Measurements from ENCODE around the gene PANK4. TPM values are rescaled to one million over a fixed set of nuclear protein-coding genes. Genes with fewer than 3 reads are reported as not detected.

PANK4 gene
- total and polyA plus RNA-seq, 9 of the 15 experiments (the other 6 are each of a cell fraction or from before 2014, with no cell fraction given): 0.93 to 55.6 (median 31.5) TPM

DNA sequence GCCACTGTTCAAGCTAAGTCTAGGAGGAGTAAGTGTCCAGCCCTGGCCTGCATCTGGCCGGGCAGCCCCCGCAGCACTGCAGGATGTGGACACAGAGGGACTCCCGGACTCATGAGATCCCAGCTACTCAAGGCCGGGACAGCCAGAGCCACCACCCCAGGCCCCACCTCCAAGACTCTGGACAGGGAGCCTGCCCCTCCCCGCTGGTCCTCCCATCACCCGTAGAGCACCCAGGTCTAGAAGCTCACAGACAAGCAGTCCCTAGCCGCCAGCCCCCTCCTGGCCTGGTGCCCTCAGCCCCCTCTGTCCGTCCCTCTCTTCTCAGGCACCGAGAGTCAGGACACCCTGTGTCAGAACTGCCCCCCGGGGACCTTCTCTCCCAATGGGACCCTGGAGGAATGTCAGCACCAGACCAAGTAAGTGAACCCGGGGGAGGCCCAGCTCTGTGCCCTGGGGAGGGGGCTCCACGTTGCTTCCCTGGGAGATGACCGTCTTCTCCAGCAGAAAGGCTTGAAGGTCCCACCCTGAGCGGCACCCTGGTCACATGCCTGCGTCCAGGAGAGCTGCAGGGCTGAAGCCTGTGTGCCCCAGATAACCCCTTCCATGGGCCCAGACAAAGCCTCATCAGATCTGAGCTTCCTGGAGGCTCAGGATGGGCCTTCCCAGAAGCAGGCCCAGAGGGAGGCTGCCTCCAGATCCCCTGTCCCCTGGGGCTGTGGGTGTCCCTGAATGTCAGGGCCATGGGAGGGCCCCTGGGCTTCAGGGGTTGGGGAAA lies 34.1 kb upstream of the PANK4 start (continued):
- TF ChIP-seq, protein P1, sequence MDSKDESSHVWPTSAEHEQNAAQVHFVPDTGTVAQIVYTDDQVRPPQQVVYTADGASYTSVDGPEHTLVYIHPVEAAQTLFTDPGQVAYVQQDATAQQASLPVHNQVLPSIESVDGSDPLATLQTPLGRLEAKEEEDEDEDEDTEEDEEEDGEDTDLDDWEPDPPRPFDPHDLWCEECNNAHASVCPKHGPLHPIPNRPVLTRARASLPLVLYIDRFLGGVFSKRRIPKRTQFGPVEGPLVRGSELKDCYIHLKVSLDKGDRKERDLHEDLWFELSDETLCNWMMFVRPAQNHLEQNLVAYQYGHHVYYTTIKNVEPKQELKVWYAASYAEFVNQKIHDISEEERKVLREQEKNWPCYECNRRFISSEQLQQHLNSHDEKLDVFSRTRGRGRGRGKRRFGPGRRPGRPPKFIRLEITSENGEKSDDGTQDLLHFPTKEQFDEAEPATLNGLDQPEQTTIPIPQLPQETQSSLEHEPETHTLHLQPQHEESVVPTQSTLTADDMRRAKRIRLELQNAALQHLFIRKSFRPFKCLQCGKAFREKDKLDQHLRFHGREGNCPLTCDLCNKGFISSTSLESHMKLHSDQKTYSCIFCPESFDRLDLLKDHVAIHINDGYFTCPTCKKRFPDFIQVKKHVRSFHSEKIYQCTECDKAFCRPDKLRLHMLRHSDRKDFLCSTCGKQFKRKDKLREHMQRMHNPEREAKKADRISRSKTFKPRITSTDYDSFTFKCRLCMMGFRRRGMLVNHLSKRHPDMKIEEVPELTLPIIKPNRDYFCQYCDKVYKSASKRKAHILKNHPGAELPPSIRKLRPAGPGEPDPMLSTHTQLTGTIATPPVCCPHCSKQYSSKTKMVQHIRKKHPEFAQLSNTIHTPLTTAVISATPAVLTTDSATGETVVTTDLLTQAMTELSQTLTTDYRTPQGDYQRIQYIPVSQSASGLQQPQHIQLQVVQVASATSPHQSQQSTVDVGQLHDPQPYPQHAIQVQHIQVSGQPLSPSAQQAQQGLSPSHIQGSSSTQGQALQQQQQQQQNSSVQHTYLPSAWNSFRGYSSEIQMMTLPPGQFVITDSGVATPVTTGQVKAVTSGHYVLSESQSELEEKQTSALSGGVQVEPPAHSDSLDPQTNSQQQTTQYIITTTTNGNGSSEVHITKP (IDR thresholded peaks at IDR 0.05; ENCODE audit: partially characterized antibody): peak; percentile 78
- no peak for TF ChIP-seq ZNF644 (tag; IDR thresholded peaks at IDR 0.05; ENCODE audit: low read depth)
- no peak for TF ChIP-seq TAF1 (IDR thresholded peaks at IDR 0.05; ENCODE audit: control insufficient read depth, extremely low read depth, insufficient read depth, low read length, severe bottlenecking)
- no peak for TF ChIP-seq ZNF717 (CRISPR knock-in tag; IDR thresholded peaks at IDR 0.05)
- TF ChIP-seq, protein P2, sequence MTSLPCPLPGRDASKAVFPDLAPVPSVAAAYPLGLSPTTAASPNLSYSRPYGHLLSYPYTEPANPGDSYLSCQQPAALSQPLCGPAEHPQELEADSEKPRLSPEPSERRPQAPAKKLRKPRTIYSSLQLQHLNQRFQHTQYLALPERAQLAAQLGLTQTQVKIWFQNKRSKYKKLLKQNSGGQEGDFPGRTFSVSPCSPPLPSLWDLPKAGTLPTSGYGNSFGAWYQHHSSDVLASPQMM (CRISPR knock-in tag; IDR thresholded peaks at IDR 0.05): no peak
- peak; percentile 71 for TF ChIP-seq ARID1B (IDR thresholded peaks at IDR 0.05)
- TF ChIP-seq FOSL1 (tag; conservative IDR thresholded peaks at IDR 0.05): no peak
- TF ChIP-seq, protein P3, sequence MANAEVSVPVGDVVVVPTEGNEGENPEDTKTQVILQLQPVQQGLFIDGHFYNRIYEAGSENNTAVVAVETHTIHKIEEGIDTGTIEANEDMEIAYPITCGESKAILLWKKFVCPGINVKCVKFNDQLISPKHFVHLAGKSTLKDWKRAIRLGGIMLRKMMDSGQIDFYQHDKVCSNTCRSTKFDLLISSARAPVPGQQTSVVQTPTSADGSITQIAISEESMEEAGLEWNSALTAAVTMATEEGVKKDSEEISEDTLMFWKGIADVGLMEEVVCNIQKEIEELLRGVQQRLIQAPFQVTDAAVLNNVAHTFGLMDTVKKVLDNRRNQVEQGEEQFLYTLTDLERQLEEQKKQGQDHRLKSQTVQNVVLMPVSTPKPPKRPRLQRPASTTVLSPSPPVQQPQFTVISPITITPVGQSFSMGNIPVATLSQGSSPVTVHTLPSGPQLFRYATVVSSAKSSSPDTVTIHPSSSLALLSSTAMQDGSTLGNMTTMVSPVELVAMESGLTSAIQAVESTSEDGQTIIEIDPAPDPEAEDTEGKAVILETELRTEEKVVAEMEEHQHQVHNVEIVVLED (CRISPR knock-in tag; IDR thresholded peaks at IDR 0.05): no peak
- TF ChIP-seq CREM (IDR thresholded peaks at IDR 0.05; ENCODE audit: low read depth): no peak
- TF ChIP-seq, protein P4, sequence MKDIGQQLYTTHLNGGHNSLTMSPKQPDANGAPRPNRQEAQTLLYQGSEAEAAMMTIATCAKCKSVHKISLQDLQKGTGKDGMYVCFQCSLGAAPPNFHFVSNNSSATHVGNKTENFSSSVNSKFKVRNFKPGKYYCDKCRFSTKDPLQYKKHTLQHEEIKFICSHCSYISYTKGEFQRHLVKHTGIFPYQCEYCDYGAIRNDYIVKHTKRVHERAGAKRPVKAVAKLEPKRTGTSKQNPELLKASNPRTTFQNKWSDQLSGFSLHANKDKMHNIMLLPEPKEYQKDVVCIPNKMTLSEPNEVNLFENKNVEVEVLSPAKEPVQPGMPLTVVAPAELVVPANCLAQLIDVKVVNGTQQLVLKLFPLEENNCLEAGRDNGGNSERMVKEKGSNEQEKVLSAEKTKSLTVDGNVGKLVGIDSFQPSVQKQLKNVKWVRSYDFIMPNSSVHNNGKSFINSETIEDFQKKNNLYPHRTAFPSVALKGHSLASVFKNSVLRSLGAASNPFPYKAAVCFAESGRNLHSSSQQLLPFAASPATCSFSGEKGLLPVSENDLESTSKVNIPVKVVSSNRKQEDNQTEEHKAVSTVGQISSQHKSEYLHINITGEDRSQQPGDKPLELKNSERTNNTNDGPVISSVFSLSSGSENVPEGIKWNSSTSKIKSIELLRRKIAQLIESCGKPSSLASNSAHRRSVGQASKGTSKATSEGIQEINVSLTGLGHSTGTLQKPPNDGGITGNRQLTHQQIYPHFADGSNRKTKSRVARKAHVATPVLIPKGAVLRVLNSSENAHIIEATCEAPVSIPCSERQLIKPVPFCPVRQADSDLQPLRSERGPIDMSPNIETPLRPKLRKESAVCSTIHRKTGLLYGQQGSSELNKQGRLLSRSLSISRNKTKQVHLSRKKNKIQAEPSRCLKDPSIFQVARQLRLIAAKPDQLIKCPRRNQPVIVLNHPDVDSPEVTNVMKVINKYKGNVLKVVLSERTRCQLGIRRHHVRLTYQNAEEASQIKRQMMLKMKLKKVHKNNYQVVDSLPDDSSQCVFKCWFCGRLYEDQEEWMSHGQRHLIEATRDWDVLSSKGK (CRISPR knock-in tag; IDR thresholded peaks at IDR 0.05): no peak
